Measurements from ENCODE around the gene MTMR3.

Gene MTMR3

DNA sequence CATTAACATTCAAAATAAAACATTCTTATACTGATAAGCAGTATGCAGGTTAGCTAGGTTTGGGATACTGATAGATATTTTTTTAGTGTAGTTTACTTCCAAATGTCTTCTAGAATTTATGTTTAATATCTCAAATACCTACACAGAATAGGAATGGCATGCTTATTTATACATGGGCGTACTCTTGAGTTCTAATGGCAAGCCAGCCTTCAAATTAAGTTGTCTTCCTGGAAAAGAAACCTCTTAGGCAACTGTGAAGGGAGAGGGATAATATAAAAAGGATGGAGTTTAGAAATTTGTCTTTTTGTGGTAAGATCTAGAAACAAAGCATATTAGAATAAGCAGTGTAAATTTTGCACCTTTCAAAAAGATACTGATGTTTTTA, 65.4 kb downstream of the MTMR3 start:
- Histone ChIP-seq H3K4me2 (no peak overlapping the region), H4K20me1 (peaks cover 50 to 98% (median 87%) of the 10 kb centered on the region in 11 experiments; a peak in 21 of 22 replicates), H3K27me3 (no peaks in the 10 kb centered on the region), H3K4me3 (no peak overlapping the region), H3K36me3 (no peaks in the 10 kb centered on the region), H3K4me1 (peaks cover 0 to 6% (median 0%) of the 10 kb centered on the region in 10 experiments; a peak in 2 of 20 replicates), H3K9ac (no peak overlapping the region), H3K27ac (no peak overlapping the region), H3K9me3 (replicated peaks in 1 of 11) (no peaks in the 10 kb centered on the region)
- TF ChIP-seq Cebpa-rat (IDR thresholded peaks at IDR 0.05), result no peak

DNA sequence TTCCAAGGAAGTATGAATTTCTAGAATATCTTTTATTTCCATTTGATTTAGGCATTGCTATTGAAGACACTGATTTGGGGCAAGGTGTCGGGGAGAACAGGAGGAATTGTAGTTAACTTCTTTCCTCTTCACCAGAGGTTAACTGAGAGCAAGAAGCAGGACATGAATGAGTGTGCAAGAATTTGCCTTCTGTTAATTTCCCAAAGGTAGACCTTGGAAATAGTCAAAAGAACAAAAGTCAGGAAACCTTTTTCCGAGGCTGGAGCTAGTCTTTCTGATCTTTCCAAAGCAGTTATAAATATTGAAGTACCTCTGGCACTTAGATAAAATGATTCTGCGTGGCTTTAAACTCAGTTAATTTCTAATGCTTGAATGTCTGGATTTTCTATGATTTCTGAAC, 66.9 kb downstream of the MTMR3 start:
- no peak overlapping the region for H3K27ac ChIP-seq
- peaks cover 0 to 5% (median 0%) of the 10 kb centered on the region in 11 experiments; a peak in 2 of 22 replicates for H3K36me3 ChIP-seq
- no peak overlapping the region for H3K4me2 ChIP-seq
- TF ChIP-seq Cebpa-rat (IDR thresholded peaks at IDR 0.05), result no peak
- no peaks in the 10 kb centered on the region for H3K27me3 ChIP-seq
- H4K20me1 ChIP-seq, result peaks cover 49 to 100% (median 90%) of the 10 kb centered on the region in 11 experiments; a peak in 21 of 22 replicates
- H3K9ac ChIP-seq, result no peak overlapping the region
- no peak overlapping the region for H3K4me3 ChIP-seq
- H3K4me1 ChIP-seq, result peaks cover 0 to 6% (median 0%) of the 10 kb centered on the region in 10 experiments; a peak in 2 of 20 replicates
- no peaks in the 10 kb centered on the region for H3K9me3 ChIP-seq (replicated peaks in 1 of 11)

DNA sequence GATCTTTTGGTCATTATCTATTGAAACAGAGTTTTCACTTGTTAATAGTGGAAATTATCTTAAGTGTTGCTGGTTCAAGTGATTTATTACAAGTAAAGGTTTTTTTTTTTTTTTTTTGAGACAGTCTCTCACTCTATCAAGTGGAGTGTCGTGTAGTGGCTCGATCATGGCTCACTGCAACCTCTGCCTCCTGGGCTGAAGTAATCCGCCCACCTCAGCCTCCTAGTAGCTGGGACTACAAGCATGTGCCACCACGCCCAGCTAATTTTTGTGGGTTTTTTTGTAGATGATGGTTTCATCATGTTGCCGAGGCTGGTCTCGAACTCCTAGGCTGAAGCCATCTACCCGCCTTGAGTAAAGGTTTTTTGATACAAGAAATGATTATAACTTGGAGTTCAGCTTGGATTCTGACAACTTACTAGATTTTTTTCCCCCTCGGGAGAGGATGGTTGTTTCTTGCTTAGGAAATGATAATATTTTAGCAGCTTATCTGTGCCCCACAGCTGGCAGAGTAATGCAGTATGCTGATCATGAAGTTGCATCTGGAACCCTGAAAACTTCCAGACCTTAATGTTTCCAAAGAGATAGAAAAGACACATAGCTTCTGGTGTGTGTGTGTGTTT, 68.9 kb downstream of the MTMR3 start:
- Histone ChIP-seq H3K4me1 (peaks cover 0 to 6% (median 0%) of the 10 kb centered on the region in 10 experiments; a peak in 2 of 20 replicates), H4K20me1 (peaks cover 31 to 100% (median 79%) of the 10 kb centered on the region in 11 experiments; a peak in 19 of 22 replicates), H3K36me3 (peaks cover 0 to 8% (median 0%) of the 10 kb centered on the region in 11 experiments; a peak in 2 of 22 replicates), H3K9me3 (replicated peaks in 1 of 11) (no peaks in the 10 kb centered on the region), H3K27ac (no peak overlapping the region), H3K4me3 (no peak overlapping the region), H3K4me2 (peak overlapping the region in 1 of 11 experiments; percentile 6; a peak in 2 of 22 replicates), H3K9ac (no peak overlapping the region), H3K27me3 (no peaks in the 10 kb centered on the region)
- no peak for TF ChIP-seq Cebpa-rat (IDR thresholded peaks at IDR 0.05)

DNA sequence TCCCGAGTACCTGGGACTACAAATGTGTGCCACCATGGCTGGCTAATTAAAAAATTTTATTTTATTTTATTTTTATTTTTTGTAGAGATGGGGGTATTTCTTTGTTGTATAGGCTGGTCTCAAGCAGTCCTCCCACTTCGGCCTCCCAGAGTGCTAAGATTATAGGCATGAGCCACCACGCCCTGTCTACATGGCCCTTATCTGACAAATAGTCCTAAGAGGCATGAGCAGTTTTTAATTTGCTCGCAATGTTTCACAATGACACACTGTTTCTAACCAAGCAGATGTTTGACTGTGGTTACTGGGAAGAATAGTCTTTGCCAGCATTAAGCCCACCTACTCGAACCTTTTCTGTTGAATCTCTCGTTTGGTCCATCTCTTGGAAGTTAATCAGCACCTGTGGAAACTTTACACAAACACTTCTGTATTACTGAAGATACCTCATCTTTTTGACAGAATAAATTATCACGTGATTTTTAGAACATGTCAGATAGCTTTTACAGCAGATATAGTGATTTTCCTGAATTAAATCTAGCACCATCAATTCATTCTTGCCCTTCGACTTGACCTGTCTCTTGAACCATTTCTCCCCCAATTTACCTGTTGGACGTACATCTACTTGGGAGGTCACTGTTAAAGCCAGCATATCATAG, 71.4 kb downstream of the MTMR3 start:
- peaks cover 0 to 18% (median 1%) of the 10 kb centered on the region in 11 experiments; a peak in 8 of 22 replicates for H3K36me3 ChIP-seq
- H3K4me2 ChIP-seq, result no peak overlapping the region
- H3K9ac ChIP-seq, result no peak overlapping the region
- peaks cover 0 to 6% (median 0%) of the 10 kb centered on the region in 10 experiments; a peak in 2 of 20 replicates for H3K4me1 ChIP-seq
- H4K20me1 ChIP-seq, result peaks cover 25 to 99% (median 58%) of the 10 kb centered on the region in 11 experiments; a peak in 18 of 22 replicates
- H3K27ac ChIP-seq, result no peak overlapping the region
- no peak for TF ChIP-seq Cebpa-rat (IDR thresholded peaks at IDR 0.05)
- H3K27me3 ChIP-seq, result no peaks in the 10 kb centered on the region
- H3K9me3 ChIP-seq (replicated peaks in 1 of 11), result no peaks in the 10 kb centered on the region
- H3K4me3 ChIP-seq, result no peak overlapping the region

DNA sequence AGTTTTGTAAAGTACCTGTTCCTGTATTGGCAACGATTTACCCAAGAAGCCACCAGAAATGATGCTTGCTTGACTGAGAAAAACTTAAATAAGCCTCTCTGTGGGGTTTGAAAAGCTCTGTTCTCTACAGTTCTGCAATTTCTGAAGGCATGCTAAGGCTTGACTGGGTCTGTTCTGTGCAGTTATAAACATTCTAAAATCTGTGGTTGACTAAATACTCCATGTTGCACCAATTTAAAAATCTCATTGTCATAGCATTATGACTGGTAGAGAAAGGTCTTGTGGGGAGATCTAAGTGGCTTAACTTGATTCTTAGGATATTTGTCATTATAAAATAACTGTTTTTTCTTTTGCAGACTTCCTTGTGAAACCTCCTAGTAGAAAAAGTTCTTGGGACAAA, 73.7 kb downstream of the MTMR3 start:
- H3K9ac ChIP-seq, result no peak overlapping the region
- no peaks in the 10 kb centered on the region for H3K27me3 ChIP-seq
- no peak overlapping the region for H3K4me3 ChIP-seq
- no peak for TF ChIP-seq Cebpa-rat (IDR thresholded peaks at IDR 0.05)
- peaks cover 9 to 97% (median 37%) of the 10 kb centered on the region in 11 experiments; a peak in 18 of 22 replicates for H4K20me1 ChIP-seq
- peaks cover 0 to 5% (median 0%) of the 10 kb centered on the region in 10 experiments; a peak in 2 of 20 replicates for H3K4me1 ChIP-seq
- H3K36me3 ChIP-seq, result peaks cover 1 to 24% (median 6%) of the 10 kb centered on the region in 11 experiments; a peak in 10 of 22 replicates
- no peaks in the 10 kb centered on the region for H3K9me3 ChIP-seq (replicated peaks in 1 of 11)
- no peak overlapping the region for H3K4me2 ChIP-seq
- no peak overlapping the region for H3K27ac ChIP-seq

DNA sequence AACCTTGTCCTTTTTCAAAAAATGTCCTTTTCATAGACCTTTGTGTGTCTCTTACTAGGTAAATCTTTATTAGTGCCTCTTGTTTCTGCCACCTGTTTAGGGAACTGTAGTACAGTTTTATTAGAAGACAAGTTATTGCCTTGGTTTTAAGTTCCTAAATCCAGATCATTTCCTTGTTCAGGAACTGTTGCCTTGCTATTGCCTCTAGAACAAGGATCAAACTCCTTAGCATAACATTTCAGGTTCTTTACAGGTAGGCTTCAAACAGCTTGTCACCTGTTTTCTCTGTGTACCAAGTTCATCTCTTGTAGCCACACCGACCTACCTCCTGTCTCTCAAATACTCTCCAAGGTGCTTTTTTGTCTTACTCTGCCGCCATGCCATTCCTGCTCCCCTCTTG, 75.2 kb downstream of the MTMR3 start:
- Histone ChIP-seq H3K4me1 (peaks cover 0 to under 1% (median 0%) of the 10 kb centered on the region in 10 experiments; a peak in 1 of 20 replicates), H4K20me1 (peaks cover 2 to 87% (median 24%) of the 10 kb centered on the region in 11 experiments; a peak in 14 of 22 replicates), H3K36me3 (peaks cover 12 to 39% (median 17%) of the 10 kb centered on the region in 11 experiments; a peak in 16 of 22 replicates), H3K4me2 (no peak overlapping the region), H3K4me3 (no peak overlapping the region), H3K9me3 (replicated peaks in 1 of 11) (no peaks in the 10 kb centered on the region), H3K27ac (no peak overlapping the region), H3K27me3 (no peaks in the 10 kb centered on the region), H3K9ac (no peak overlapping the region)
- TF ChIP-seq Cebpa-rat (IDR thresholded peaks at IDR 0.05), result no peak

DNA sequence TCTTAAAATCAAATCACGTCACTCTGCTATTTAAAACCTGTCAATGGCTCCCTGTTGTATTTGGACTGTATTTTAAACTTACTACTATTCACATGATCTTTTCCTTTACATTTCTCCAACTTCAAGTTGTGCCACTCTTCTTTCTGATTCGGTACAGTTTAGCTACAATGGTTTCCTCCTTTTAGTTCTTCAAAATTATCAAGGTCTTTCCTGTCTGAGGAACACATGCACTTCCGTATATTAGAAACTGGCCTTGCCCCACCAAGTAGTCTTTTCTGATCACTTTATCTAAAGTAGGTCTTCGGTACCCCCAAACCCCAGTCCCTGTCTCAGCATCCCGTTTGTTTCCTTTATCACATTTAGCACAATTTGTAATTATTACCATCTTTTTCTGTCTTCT, 81.8 kb downstream of the MTMR3 start:
- Histone ChIP-seq H3K9me3 (replicated peaks in 1 of 11) (no peaks in the 10 kb centered on the region), H3K9ac (peak overlapping the region in 2 of 11 experiments; percentile 21 to 25; a peak in 1 of 22 replicates), H3K4me2 (peak overlapping the region; percentile 17 to 69 (median 50); a peak in 21 of 22 replicates), H3K27me3 (no peaks in the 10 kb centered on the region), H3K4me1 (peaks cover 15 to 24% (median 17%) of the 10 kb centered on the region in 10 experiments), H4K20me1 (peaks cover 0 to 85% (median 0%) of the 10 kb centered on the region in 11 experiments; a peak in 4 of 22 replicates), H3K36me3 (peaks cover 10 to 41% (median 14%) of the 10 kb centered on the region in 11 experiments; a peak in 15 of 22 replicates), H3K4me3 (no peak overlapping the region), H3K27ac (peak overlapping the region in 4 of 11 experiments; percentile 3 to 38 (median 24); a peak in 1 of 22 replicates)
- no peak for TF ChIP-seq Cebpa-rat (IDR thresholded peaks at IDR 0.05)

DNA sequence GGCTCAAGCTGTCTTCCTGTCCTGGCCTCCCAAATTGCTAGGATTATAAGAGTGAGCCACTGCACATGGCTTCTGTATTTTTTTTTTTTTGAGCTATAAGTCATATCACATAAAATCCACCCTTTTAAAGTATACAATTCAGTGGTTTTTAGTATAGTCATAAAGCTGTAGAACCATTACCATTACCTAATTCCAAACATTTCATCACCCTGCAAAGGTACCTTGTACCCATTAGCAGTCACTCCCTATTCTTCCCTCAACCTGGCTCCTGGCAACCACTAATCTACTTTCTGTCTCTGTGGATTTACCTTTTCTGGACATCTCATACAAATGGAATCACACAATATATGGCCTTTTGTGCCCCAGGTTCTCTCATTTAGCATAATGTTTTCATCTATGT, 84.5 kb downstream of the MTMR3 start:
- peaks cover 15 to 24% (median 17%) of the 10 kb centered on the region in 10 experiments for H3K4me1 ChIP-seq
- H4K20me1 ChIP-seq, result peaks cover 0 to 79% (median 5%) of the 10 kb centered on the region in 11 experiments; a peak in 6 of 22 replicates
- peaks cover 6 to 51% (median 17%) of the 10 kb centered on the region in 11 experiments; a peak in 18 of 22 replicates for H3K36me3 ChIP-seq
- H3K4me2 ChIP-seq, result no peak overlapping the region
- H3K27ac ChIP-seq, result no peak overlapping the region
- H3K9ac ChIP-seq, result no peak overlapping the region
- no peaks in the 10 kb centered on the region for H3K27me3 ChIP-seq
- H3K4me3 ChIP-seq, result no peak overlapping the region
- no peak for TF ChIP-seq Cebpa-rat (IDR thresholded peaks at IDR 0.05)
- H3K9me3 ChIP-seq (replicated peaks in 1 of 11), result no peaks in the 10 kb centered on the region

DNA sequence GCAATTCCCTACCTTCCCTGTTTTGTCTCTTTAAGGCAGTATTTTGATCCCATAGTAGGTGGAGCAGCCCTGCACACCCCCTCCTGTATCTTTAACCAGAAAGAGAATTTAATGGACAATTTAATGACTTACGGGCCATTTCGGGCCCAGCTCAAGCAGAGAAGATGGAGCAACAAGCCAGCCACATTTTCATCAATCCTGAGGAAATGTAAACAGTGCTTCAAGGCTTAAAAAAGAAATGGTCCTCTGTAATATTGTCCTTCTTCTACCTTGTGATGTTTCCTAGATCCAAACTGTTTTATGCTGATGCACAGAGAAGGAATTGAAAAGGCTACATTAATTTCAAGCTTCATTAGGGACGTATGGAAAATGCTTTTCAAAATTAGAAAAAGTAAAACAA, 88.6 kb downstream of the MTMR3 start:
- no peaks in the 10 kb centered on the region for H3K9me3 ChIP-seq (replicated peaks in 1 of 11)
- no peak for TF ChIP-seq Cebpa-rat (IDR thresholded peaks at IDR 0.05)
- no peak overlapping the region for H3K4me2 ChIP-seq
- peaks cover 0 to 48% (median 5%) of the 10 kb centered on the region in 11 experiments; a peak in 6 of 22 replicates for H4K20me1 ChIP-seq
- no peak overlapping the region for H3K27ac ChIP-seq
- H3K9ac ChIP-seq, result no peak overlapping the region
- peaks cover 4 to 69% (median 16%) of the 10 kb centered on the region in 11 experiments; a peak in 15 of 22 replicates for H3K36me3 ChIP-seq
- no peaks in the 10 kb centered on the region for H3K4me1 ChIP-seq
- no peak overlapping the region for H3K4me3 ChIP-seq
- H3K27me3 ChIP-seq, result no peaks in the 10 kb centered on the region
